ENCODE results near the gene FARS2. TPM values are rescaled to one million over a fixed set of nuclear protein-coding genes. Genes with fewer than 3 reads are reported as not detected.

The FARS2 gene
- total and polyA plus RNA-seq, 2 of the 13 experiments (the other 11 are each of a cell fraction or from before 2014, with no cell fraction given), result 15.4 to 26.0 TPM

DNA sequence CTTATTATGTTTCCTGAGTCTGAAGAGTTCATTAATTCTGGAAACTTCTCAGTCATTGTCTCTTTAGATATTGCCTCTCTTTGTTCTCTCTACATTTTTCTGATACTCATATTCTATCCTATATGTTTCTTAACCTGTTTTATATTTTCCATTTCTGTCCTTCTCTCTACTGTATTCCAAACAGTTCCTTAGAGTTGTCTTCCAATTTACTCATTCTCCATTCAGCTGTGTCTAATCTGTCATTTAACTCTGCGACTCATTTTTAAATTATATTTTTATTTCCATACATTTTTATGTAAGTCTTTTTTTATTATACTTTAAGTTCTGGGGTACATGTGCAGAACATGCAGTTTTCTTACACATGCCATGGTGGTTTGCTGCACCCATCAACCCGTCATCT is 493.6 kb downstream of the FARS2 start (continued):
- TF ChIP-seq KDM3A (CRISPR knock-in tag; IDR thresholded peaks at IDR 0.05; ENCODE audit: low read depth), result no peak
- TF ChIP-seq MBNL3 (CRISPR knock-in tag; conservative IDR thresholded peaks at IDR 0.05), result no peak
- no peak for TF ChIP-seq GABPA (IDR thresholded peaks at IDR 0.05; ENCODE audit: low read depth, low read length)
- no peak for TF ChIP-seq GABPA (CRISPR knock-in tag; IDR thresholded peaks at IDR 0.05; ENCODE audit: low read depth)
- TF ChIP-seq ZNF879 (CRISPR knock-in tag; IDR thresholded peaks at IDR 0.05), result no peak
- TF ChIP-seq, protein P1, sequence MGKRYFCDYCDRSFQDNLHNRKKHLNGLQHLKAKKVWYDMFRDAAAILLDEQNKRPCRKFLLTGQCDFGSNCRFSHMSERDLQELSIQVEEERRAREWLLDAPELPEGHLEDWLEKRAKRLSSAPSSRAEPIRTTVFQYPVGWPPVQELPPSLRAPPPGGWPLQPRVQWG (CRISPR knock-in tag; IDR thresholded peaks at IDR 0.05; ENCODE audit: borderline replicate concordance, low read depth), result no peak
- TF ChIP-seq POLR2A (IDR thresholded peaks at IDR 0.05; ENCODE audit: insufficient read depth in 1 of 2, low read depth in 2 of 2, low read length in 2 of 2), result no peak
- no peak for TF ChIP-seq ARHGAP35 (CRISPR knock-in tag; IDR thresholded peaks at IDR 0.05; ENCODE audit: borderline replicate concordance)
- no peak for TF ChIP-seq TCF7L2 (IDR thresholded peaks at IDR 0.05; ENCODE audit: low read depth, low read length)

DNA sequence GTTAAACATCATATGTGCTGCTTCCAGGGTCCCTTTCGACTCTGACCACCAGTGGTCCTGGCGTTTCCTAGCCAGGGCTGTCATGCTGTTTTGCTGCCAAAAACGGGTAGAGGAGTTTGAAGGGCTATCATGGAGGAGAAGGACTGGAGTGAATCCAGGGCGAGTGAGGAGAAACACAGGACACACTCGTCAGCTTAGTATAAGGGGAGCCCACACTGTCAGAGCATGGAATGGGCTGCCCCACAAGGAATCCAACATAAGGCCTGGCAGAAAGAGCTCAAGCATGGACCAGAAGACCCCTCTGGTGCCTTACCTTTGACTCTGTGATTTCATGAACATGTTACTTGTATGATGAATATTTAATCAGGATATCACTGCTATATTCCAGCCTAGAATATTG is 498.3 kb downstream of the FARS2 start:
- Histone ChIP-seq H4K20me1 (ENCODE audit: insufficient read depth, low read length) (no peaks in the 10 kb centered on the region), H3K4me3 (replicated peaks in 1 of 3; ENCODE audit: insufficient read depth in 1 of 3, low read depth in 2 of 3, low read length in 3 of 3) (no peak overlapping the region), H3K27ac (ENCODE audit: extremely low read length, insufficient read depth, low read length) (no peak overlapping the region), H3K27me3 (ENCODE audit: control insufficient read depth in 1 of 2, insufficient read depth in 2 of 2, low read length in 2 of 2) (no peaks in the 10 kb centered on the region), H3K79me2 (ENCODE audit: insufficient read depth, low read length) (no peaks in the 10 kb centered on the region), H3K4me2 (ENCODE audit: low read depth, low read length) (no peak overlapping the region), H3K36me3 (replicated peaks in 1 of 2; ENCODE audit: control insufficient read depth in 1 of 2, insufficient read depth in 2 of 2, low read length in 2 of 2) (no peaks in the 10 kb centered on the region), H3K9me3 (ENCODE audit: low read length) (peaks cover 3% of the 10 kb centered on the region), H2AFZ (ENCODE audit: low read length) (no peak overlapping the region), H3K9ac (ENCODE audit: insufficient read depth, low read depth, low read length) (no peak overlapping the region), H3K4me1 (ENCODE audit: insufficient read depth, low read length) (no peaks in the 10 kb centered on the region)
- ATAC-seq (no peak), DNase-seq (ENCODE audit: low spot score) (no peak), FAIRE-seq (no peak)
- 88% methylated on average over 5 of the region's 5 CpGs for WGBS (ENCODE audit: low lambda C conversion rate)
- no TSS peak for BruUV-seq (replicated peaks)
- ChIA-PET CTCF (ENCODE audit: low intra/inter-chr PET ratio, low total read pairs) (no interaction called here), POLR2A (no interaction called here)
- in situ Hi-C loops (cut with HindIII; ENCODE audit: extremely low pct_ligation_motif_present, low pct_unique_long_range_greater_than_20kb), result no loop called here
- no peak for TF ChIP-seq AKAP8 (CRISPR knock-in tag; IDR thresholded peaks at IDR 0.05)
- no peak for TF ChIP-seq POLR2AphosphoS2 (IDR thresholded peaks at IDR 0.05; ENCODE audit: low read depth, low read length)
- TF ChIP-seq, protein P2, sequence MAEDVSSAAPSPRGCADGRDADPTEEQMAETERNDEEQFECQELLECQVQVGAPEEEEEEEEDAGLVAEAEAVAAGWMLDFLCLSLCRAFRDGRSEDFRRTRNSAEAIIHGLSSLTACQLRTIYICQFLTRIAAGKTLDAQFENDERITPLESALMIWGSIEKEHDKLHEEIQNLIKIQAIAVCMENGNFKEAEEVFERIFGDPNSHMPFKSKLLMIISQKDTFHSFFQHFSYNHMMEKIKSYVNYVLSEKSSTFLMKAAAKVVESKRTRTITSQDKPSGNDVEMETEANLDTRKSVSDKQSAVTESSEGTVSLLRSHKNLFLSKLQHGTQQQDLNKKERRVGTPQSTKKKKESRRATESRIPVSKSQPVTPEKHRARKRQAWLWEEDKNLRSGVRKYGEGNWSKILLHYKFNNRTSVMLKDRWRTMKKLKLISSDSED (CRISPR knock-in tag; IDR thresholded peaks at IDR 0.05), result no peak
- intact Hi-C loops (cut with micrococcal nuclease; ENCODE audit: unreplicated experiment), result no loop called here

All from HepG2 (cell line).